Mammary microvascular endothelial cell (primary cell): Measurements from ENCODE around the gene CTSG. TPM values are rescaled to one million over a fixed set of nuclear protein-coding genes. Genes with fewer than 3 reads are reported as not detected.

Experiments
- total RNA-seq: library from RNA; depleted of rRNA; stranded (reverse); fragments of >200 nt; gene quantifications from 2 replicates; pipeline ENCODE4 v1.2.3, GENCODE V29; 2015

CTSG gene
- not detected in 2 replicates for total RNA-seq

DNA sequence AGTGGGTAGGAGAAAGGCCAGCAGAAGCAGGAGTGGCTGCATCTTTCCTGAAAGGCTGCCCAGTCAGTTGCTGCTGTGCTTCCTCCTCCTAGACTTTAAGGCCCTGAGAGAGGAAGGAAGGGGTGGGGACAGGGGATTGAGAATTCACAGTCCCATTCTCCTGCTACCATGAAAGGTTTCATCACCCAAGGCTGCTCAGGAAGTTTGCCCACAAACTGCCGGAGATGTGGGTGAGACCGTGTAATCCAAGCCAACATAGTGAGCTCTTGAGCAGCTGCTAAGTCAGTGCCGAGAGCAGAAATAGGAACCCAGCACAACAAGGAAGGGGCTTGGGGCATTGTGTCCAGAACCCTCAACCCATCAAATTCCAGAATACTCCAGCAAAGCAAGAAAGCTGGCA is at the start of gene CTSG:
TSS of gene CTSG (minus strand) at position 69 of the 400 bp plus-strand sequence. CDS start at position 42, 27 bp downstream.

DNA sequence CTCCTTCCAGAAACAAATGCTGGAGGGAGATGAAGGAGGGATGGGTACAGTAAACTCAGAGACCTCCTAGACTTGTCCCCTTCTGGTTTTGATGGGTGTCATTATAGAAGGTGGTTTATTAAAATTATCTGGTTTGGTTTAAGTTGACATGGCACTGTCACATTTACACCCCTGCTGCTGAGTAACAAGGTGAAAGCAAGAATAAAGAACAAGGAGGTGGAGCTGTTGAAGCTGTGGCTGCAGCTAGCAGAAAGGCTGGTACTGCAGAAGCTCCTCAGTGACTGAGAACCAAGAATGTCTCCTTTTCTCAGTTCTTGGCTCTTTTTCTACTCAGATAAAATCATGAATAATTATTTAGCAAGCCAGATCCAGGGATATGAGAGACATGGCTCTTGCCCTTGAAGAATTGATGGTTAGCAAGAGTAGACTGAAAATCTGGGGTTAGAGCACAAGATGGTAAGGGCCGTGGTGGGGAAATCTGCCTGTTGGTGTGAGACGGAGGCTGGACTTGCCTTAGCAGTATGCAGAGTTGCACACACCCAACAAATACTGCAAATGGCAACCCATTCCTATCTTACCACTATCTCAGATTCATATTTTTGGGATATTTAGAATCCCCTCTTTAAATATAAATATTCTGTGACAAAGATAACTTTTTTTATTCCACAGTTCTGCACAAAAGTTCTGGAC is 33.8 kb upstream of the CTSG start, which contains the start of gene GZMH:
TSS of gene GZMH (minus strand) at position 31 of the 690 bp plus-strand sequence. CDS start 72 bp downstream, outside the sequence.

Other genes with a start within 250 kb of the CTSG start
- gene ADCY4, start 241.2 kb downstream of the CTSG start, total RNA-seq = 21.3 and 26.8 TPM in 2 replicates
- 2.3 and 4.4 TPM in 2 replicates for gene RIPK3, start 236.3 kb downstream of the CTSG start, total RNA-seq
- gene NFATC4, start 208.1 kb downstream of the CTSG start, total RNA-seq = 4.1 and 9.0 TPM in 2 replicates
- 4.8 and 5.5 TPM in 2 replicates for gene NYNRIN, start 177.2 kb downstream of the CTSG start, total RNA-seq
- gene CBLN3, start 146.6 kb downstream of the CTSG start, total RNA-seq = 0.20 and 2.2 TPM in 2 replicates
- 27.6 and 31.2 TPM in 2 replicates for gene KHNYN, start 146.3 kb downstream of the CTSG start, total RNA-seq
- 18.0 and 18.9 TPM in 2 replicates for gene SDR39U1, start 133.5 kb downstream of the CTSG start, total RNA-seq
- not detected in 2 replicates for gene CMA1, start 68.0 kb downstream of the CTSG start, total RNA-seq
- not detected in 2 replicates for gene GZMH, start 33.4 kb upstream of the CTSG start, total RNA-seq
- gene GZMB, start 57.9 kb upstream of the CTSG start, total RNA-seq = not detected in 2 replicates